GM21526 (cell line): ENCODE results near the gene ASB7.

ENCODE experiments used
- ATAC-seq: cut with Tn5 transposase; IDR thresholded peaks from one replicate; pipeline ENCODE4 v1.9.1; 2021; ENCODE audit warnings: moderate library complexity; ENCODE audit not compliant: unreplicated experiment, low FRiP score

ASB7 gene

GRCh38 chr15:100681335-100681746 is 79.0 kb downstream of the ASB7 start:
- ATAC-seq: no peak

GRCh38 chr15:100682468-100682867 is 80.1 kb downstream of the ASB7 start:
- ATAC-seq: no peak

- ATAC-seq: no peak
These were observed 81.0 kb downstream of the ASB7 start for GRCh38 chr15:100683434-100683833.

- ATAC-seq: no peak
These were observed 82.2 kb downstream of the ASB7 start for GRCh38 chr15:100684591-100684990.

- ATAC-seq: no peak
These were observed 83.8 kb downstream of the ASB7 start for GRCh38 chr15:100686021-100686724.

GRCh38 chr15:100686725-100687473 is 84.5 kb downstream of the ASB7 start:
- ATAC-seq: no peak

GRCh38 chr15:100687582-100688141 is 85.3 kb downstream of the ASB7 start:
- no peak for ATAC-seq

GRCh38 chr15:100688549-100689120 is 86.2 kb downstream of the ASB7 start:
- ATAC-seq: no peak

- ATAC-seq: no peak
These were observed 86.9 kb downstream of the ASB7 start for GRCh38 chr15:100689131-100689899.

GRCh38 chr15:100690032-100690794 is 87.8 kb downstream of the ASB7 start:
- no peak for ATAC-seq

- no peak for ATAC-seq
These were observed 88.4 kb downstream of the ASB7 start for GRCh38 chr15:100690795-100691158.

- no peak for ATAC-seq
These were observed 88.9 kb downstream of the ASB7 start for GRCh38 chr15:100691321-100691720.

GRCh38 chr15:100692246-100692645 is 89.9 kb downstream of the ASB7 start:
- no peak for ATAC-seq

- no peak for ATAC-seq
These were observed 90.3 kb downstream of the ASB7 start for GRCh38 chr15:100692671-100693070.

GRCh38 chr15:100693451-100693850 is 91.1 kb downstream of the ASB7 start:
- ATAC-seq: no peak

GRCh38 chr15:100694381-100695021 is 92.1 kb downstream of the ASB7 start:
- no peak for ATAC-seq

GRCh38 chr15:100695048-100695447 is 92.7 kb downstream of the ASB7 start:
- ATAC-seq: no peak

- no peak for ATAC-seq
These were observed 94.1 kb downstream of the ASB7 start for GRCh38 chr15:100696452-100696851.
